A549 (cell line): ENCODE measurements around the gene CXCL9. TPM values are rescaled to one million over a fixed set of nuclear protein-coding genes. Genes with fewer than 3 reads are reported as not detected.

Source experiments
- ATAC-seq, 2 experiments: fragments of 200-7000 bp in 1 of 2; fragments of >200 bp in 1 of 2; cut with Nextera tagmentation in 1 of 2; cut with Tn5 transposase in 1 of 2; 3 replicates each; pipeline versions ENCODE4 v1.8.0 to v1.9.1; 2018 to 2020; ENCODE audit warnings: mild to moderate bottlenecking in 1 of 2, moderate library complexity in 1 of 2
- CTCF ChIA-PET: fragments of 300-600 bp; sonication (Branson Sonifier 250); formaldehyde crosslinking; extraction: SDS; loops from one replicate; lab custom pipeline; 2021; ENCODE audit warnings: antibody characterized with exemption, inconsistent platforms; lab: Yijun Ruan, JAX
- POLR2A ChIA-PET: fragments of 350-600 bp; formaldehyde crosslinking; extraction: SDS; loops from one replicate; lab custom pipeline; 2021; ENCODE audit warnings: antibody characterized with exemption, inconsistent platforms; lab: Yijun Ruan, JAX
- DNase-seq, 2 experiments: peaks; one replicate each; pipeline versions ENCODE4 v3.0.0 to v3.0.0-alpha.2; 2011 to 2016; ENCODE audit warnings: low read depth in 1 of 2, low spot score in 1 of 2
- FAIRE-seq: peaks from 2 replicates; lab custom pipeline; 2011; peaks lifted over from hg19 to GRCh38; lab: Jason Lieb, UNC
- H3K27ac ChIP-seq, 2 experiments: fragments of >200 bp; sonication (Bioruptor Twin); formaldehyde crosslinking; 3 replicates each; pipeline ENCODE4 v1.5.1; 2016 to 2017
- H3K4me1 ChIP-seq: fragments of >200 bp; sonication (Bioruptor Twin); formaldehyde crosslinking; 3 replicates; pipeline ENCODE4 v1.6.1; 2016
- H3K4me2 ChIP-seq: fragments of >200 bp; sonication (Bioruptor Twin); formaldehyde crosslinking; 3 replicates; pipeline ENCODE4 v1.6.1; 2016
- H3K4me3 ChIP-seq: fragments of >200 bp; sonication (Bioruptor Twin); formaldehyde crosslinking; 3 replicates; pipeline ENCODE4 v1.5.1; 2016
- H3K9me3 ChIP-seq: fragments of >200 bp; sonication (Bioruptor Twin); formaldehyde crosslinking; 3 replicates; pipeline ENCODE4 v1.6.1; 2016
- BHLHE40 ChIP-seq: IDR thresholded peaks from 2 replicates; pipeline ENCODE4 v1.6.1; 2012; ENCODE audit warnings: low read depth, low read length, inconsistent platforms
- CBX2 ChIP-seq: fragments of 200-600 bp; sonication (generic); IDR thresholded peaks from 2 replicates; pipeline ENCODE4 v1.6.1; 2016; ENCODE audit warnings: low read depth, mild to moderate bottlenecking, borderline replicate concordance
- CBX8 ChIP-seq: fragments of 200-600 bp; sonication (generic); IDR thresholded peaks from 2 replicates; pipeline ENCODE4 v1.6.1; 2016
- CEBPB ChIP-seq, 2 experiments: fragments of >200 bp in 1 of 2; sonication (Bioruptor Twin) in 1 of 2; formaldehyde crosslinking in 1 of 2; IDR thresholded peaks; 2 replicates each; pipeline ENCODE4 v1.6.1; 2012 to 2016
- CHD2 ChIP-seq: fragments of 150-350 bp; IDR thresholded peaks from 2 replicates; pipeline ENCODE4 v1.6.1; 2014; ENCODE audit warnings: low read length; ENCODE audit not compliant: partially characterized antibody
- CHD4 ChIP-seq: fragments of 200-600 bp; sonication (generic); IDR thresholded peaks from 2 replicates; pipeline ENCODE4 v1.6.1; 2016; ENCODE audit warnings: antibody characterized with exemption, mild to moderate bottlenecking, borderline replicate concordance
- EHF ChIP-seq: fragments of 250-450 bp; sonication (Bioruptor Pico); IDR thresholded peaks from 2 replicates; pipeline ENCODE4 v1.5.0; 2020; ENCODE audit warnings: mild to moderate bottlenecking
- EHMT2 ChIP-seq: fragments of 200-600 bp; sonication (generic); IDR thresholded peaks from 2 replicates; pipeline ENCODE4 v1.6.1; 2016; ENCODE audit warnings: antibody characterized with exemption, low read depth, mild to moderate bottlenecking, moderate library complexity
- ESRRA ChIP-seq: fragments of 150-350 bp; IDR thresholded peaks from 2 replicates; pipeline ENCODE4 v1.6.1; 2014; ENCODE audit warnings: mild to moderate bottlenecking, low read length, borderline replicate concordance
- FOSB ChIP-seq: fragments of 250-450 bp; sonication (Bioruptor Pico); IDR thresholded peaks from 2 replicates; pipeline ENCODE4 v1.5.0; 2020; ENCODE audit warnings: mild to moderate bottlenecking, moderate library complexity
- HOXA7 ChIP-seq: fragments of 250-450 bp; sonication (Bioruptor Pico); IDR thresholded peaks from 2 replicates; pipeline ENCODE4 v1.5.0; 2020; ENCODE audit warnings: mild to moderate bottlenecking, moderate library complexity
- HOXB5 ChIP-seq: fragments of 250-450 bp; sonication (Bioruptor Pico); IDR thresholded peaks from 2 replicates; pipeline ENCODE4 v1.5.0; 2020; ENCODE audit warnings: mild to moderate bottlenecking, moderate library complexity
- JUNB ChIP-seq: fragments of >200 bp; sonication (Bioruptor Twin); formaldehyde crosslinking; IDR thresholded peaks from 2 replicates; pipeline ENCODE4 v1.6.1; 2016
- NFE2L2 ChIP-seq: fragments of 150-350 bp; conservative IDR thresholded peaks from 2 replicates; pipeline ENCODE4 v1.6.1; 2014; ENCODE audit warnings: low read length
- NPAS2 ChIP-seq: fragments of 250-450 bp; sonication (Bioruptor Pico); IDR thresholded peaks from 2 replicates; pipeline ENCODE4 v1.8.0; 2022; ENCODE audit warnings: mild to moderate bottlenecking, moderate library complexity, borderline replicate concordance
- NR3C1 ChIP-seq: fragments of >200 bp; sonication (Bioruptor Twin); formaldehyde crosslinking; IDR thresholded peaks from 3 replicates; pipeline ENCODE4 v1.6.1; 2017
- POLR2A ChIP-seq: IDR thresholded peaks from 2 replicates; pipeline ENCODE4 v1.6.1; 2012; ENCODE audit warnings: mild to moderate bottlenecking, low read length
- RAD21 ChIP-seq, 2 experiments: fragments of >200 bp in 1 of 2; sonication (Bioruptor Twin) in 1 of 2; formaldehyde crosslinking in 1 of 2; IDR thresholded peaks in 1 of 2; conservative IDR thresholded peaks in 1 of 2; 2 replicates in 1 of 2; 3 replicates in 1 of 2; pipeline ENCODE4 v1.6.1; 2012 to 2018; ENCODE audit warnings: inconsistent platforms in 1 of 2
- RARB ChIP-seq: fragments of 250-450 bp; sonication (Bioruptor Pico); IDR thresholded peaks from 2 replicates; pipeline ENCODE4 v1.8.0; 2021; ENCODE audit warnings: mild to moderate bottlenecking, moderate library complexity
- RCOR1 ChIP-seq: fragments of 150-350 bp; IDR thresholded peaks from 2 replicates; pipeline ENCODE4 v1.6.1; 2014; ENCODE audit warnings: antibody characterized with exemption, low read length, low read depth
- RFX5 ChIP-seq: fragments of 450-650 bp; IDR thresholded peaks from 2 replicates; pipeline ENCODE4 v1.7.1; 2014; ENCODE audit warnings: antibody characterized with exemption, mild to moderate bottlenecking, moderate library complexity
- SMC3 ChIP-seq: fragments of >200 bp; sonication (Bioruptor Twin); formaldehyde crosslinking; IDR thresholded peaks from 3 replicates; pipeline ENCODE4 v1.6.1; 2018; ENCODE audit warnings: inconsistent platforms
- TP53 ChIP-seq: fragments of 250-450 bp; sonication (Bioruptor Pico); IDR thresholded peaks from 2 replicates; pipeline ENCODE4 v1.5.0; 2021; ENCODE audit warnings: mild to moderate bottlenecking, moderate library complexity
- ZFP36 ChIP-seq: fragments of 450-650 bp; IDR thresholded peaks from 2 replicates; pipeline ENCODE4 v1.6.1; 2014; ENCODE audit warnings: borderline replicate concordance; ENCODE audit not compliant: partially characterized antibody
- ZSCAN20 ChIP-seq: fragments of 250-450 bp; sonication (Bioruptor Pico); IDR thresholded peaks from 2 replicates; pipeline ENCODE4 v1.8.0; 2022; ENCODE audit warnings: mild to moderate bottlenecking, moderate library complexity
- WGBS: methylation state at CpG from one replicate; pipeline ENCODE4 v1.1.6; 2017; ENCODE audit errors: missing lambda C conversion rate; 5-methylcytosine and 5-hydroxymethylcytosine counted together
- polyA plus RNA-seq, 4 experiments: library from polyadenylated mRNA; depleted of rRNA in 3 of 4; stranded (reverse); fragments of >200 nt; fragmentation: RNase III in 1 of 4; extraction: RNeasy Plus Mini Kit Qiagen cat#74134 plus additional on column Dnase treatment in 1 of 4; gene quantifications; 2 replicates in 3 of 4; 3 replicates in 1 of 4; pipeline ENCODE4 v1.2.3, GENCODE V29; 2011 to 2017
- TF ChIP-seq, protein P1 (sequence below): fragments of 250-450 bp; sonication (Bioruptor Pico); IDR thresholded peaks from 2 replicates; pipeline ENCODE4 v1.5.0; 2021; ENCODE audit warnings: mild to moderate bottlenecking, moderate library complexity, borderline replicate concordance
- TF ChIP-seq, protein P2 (sequence below): IDR thresholded peaks from 2 replicates; pipeline ENCODE4 v1.6.1; 2012; ENCODE audit warnings: low read depth, borderline replicate concordance
- TF ChIP-seq, protein P3 (sequence below): fragments of 450-650 bp; IDR thresholded peaks from 2 replicates; pipeline ENCODE4 v1.6.1; 2014; ENCODE audit warnings: antibody characterized with exemption
- TF ChIP-seq, protein P4 (sequence below): fragments of 250-450 bp; sonication (Bioruptor Pico); IDR thresholded peaks from 2 replicates; pipeline ENCODE4 v1.5.0; 2020; ENCODE audit warnings: low read depth, mild to moderate bottlenecking, moderate library complexity

Gene CXCL9
- polyA plus RNA-seq, 2 of the 4 experiments (the other 2 are of a cell fraction): not detected

GRCh38 chr4:76036855-76037254 is 29.5 kb upstream of the CXCL9 start:
- TF ChIP-seq NR3C1 (no peak), ZFP36 (no peak), CBX2 (no peak)
- ChIA-PET CTCF (interaction anchor here (1.1 kb wide), 1 partner anchor 42 kb away, joined by 4 read pairs; no protein-coding TSS in a partner anchor), POLR2A (no interaction called here)
- no peak for FAIRE-seq
- Histone ChIP-seq H3K9me3 (no peaks in the 10 kb centered on the region), H3K4me1 (no peaks in the 10 kb centered on the region), H3K4me2 (no peak overlapping the region), H3K27ac (no peak overlapping the region), H3K4me3 (no peak overlapping the region)
- ATAC-seq: no peak
- no peak for DNase-seq
- 82% methylated on average over 3 of the region's 3 CpGs for WGBS

GRCh38 chr4:76035799-76036380 is 28.6 kb upstream of the CXCL9 start, which contains the start of gene CXCL11:
Gene CXCL11, minus strand, starts transcription at chr4:76036070. Its CDS starts 83 bp downstream, at chr4:76035987.
- WGBS: 86% methylated on average over 2 of the region's 2 CpGs
- H3K9me3 ChIP-seq: no peaks in the 10 kb centered on the region
- ChIA-PET POLR2A (no interaction called here), CTCF (interaction anchor here (1.1 kb wide), 1 partner anchor 41 kb away, joined by 4 read pairs; no protein-coding TSS in a partner anchor)
- FAIRE-seq (no peak), ATAC-seq (no peak), DNase-seq (no peak)
- H3K4me3 ChIP-seq: no peak within 1 kb of the TSS
- no peaks in the 10 kb centered on the region for H3K4me1 ChIP-seq
- no peak within 1 kb of the TSS for H3K4me2 ChIP-seq
- H3K27ac ChIP-seq: no peak within 1 kb of the TSS
- TF ChIP-seq HOXB5 (CRISPR knock-in tag): no peak
- no peak for TF ChIP-seq EHMT2
- no peak for TF ChIP-seq EHF
- TF ChIP-seq CHD4: no peak
- TF ChIP-seq, protein P1, sequence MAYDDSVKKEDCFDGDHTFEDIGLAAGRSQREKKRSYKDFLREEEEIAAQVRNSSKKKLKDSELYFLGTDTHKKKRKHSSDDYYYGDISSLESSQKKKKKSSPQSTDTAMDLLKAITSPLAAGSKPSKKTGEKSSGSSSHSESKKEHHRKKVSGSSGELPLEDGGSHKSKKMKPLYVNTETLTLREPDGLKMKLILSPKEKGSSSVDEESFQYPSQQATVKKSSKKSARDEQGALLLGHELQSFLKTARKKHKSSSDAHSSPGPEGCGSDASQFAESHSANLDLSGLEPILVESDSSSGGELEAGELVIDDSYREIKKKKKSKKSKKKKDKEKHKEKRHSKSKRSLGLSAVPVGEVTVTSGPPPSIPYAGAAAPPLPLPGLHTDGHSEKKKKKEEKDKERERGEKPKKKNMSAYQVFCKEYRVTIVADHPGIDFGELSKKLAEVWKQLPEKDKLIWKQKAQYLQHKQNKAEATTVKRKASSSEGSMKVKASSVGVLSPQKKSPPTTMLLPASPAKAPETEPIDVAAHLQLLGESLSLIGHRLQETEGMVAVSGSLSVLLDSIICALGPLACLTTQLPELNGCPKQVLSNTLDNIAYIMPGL (CRISPR knock-in tag): no peak
- TF ChIP-seq HOXA7: no peak
- TF ChIP-seq RFX5: no peak
- TF ChIP-seq SMC3: no peak
- TF ChIP-seq RARB (CRISPR knock-in tag): no peak
- TF ChIP-seq NPAS2 (CRISPR knock-in tag): no peak
- TF ChIP-seq ESRRA: no peak
- TF ChIP-seq RAD21 (conservative IDR thresholded peaks at IDR 0.05 in 1 of 2, IDR thresholded peaks at IDR 0.05 in 1 of 2): no peak
- TF ChIP-seq FOSB (CRISPR knock-in tag): no peak
- TF ChIP-seq, protein P2, sequence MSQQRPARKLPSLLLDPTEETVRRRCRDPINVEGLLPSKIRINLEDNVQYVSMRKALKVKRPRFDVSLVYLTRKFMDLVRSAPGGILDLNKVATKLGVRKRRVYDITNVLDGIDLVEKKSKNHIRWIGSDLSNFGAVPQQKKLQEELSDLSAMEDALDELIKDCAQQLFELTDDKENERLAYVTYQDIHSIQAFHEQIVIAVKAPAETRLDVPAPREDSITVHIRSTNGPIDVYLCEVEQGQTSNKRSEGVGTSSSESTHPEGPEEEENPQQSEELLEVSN: no peak
- TF ChIP-seq, protein P3, sequence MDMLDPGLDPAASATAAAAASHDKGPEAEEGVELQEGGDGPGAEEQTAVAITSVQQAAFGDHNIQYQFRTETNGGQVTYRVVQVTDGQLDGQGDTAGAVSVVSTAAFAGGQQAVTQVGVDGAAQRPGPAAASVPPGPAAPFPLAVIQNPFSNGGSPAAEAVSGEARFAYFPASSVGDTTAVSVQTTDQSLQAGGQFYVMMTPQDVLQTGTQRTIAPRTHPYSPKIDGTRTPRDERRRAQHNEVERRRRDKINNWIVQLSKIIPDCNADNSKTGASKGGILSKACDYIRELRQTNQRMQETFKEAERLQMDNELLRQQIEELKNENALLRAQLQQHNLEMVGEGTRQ: no peak
- TF ChIP-seq TP53 (CRISPR knock-in tag): no peak
- TF ChIP-seq CEBPB (IDR thresholded peaks at IDR 0.05): no peak

GRCh38 chr4:76035141-76035540 is 27.8 kb upstream of the CXCL9 start:
- no peak for ATAC-seq
- FAIRE-seq: no peak
- CTCF ChIA-PET: interaction anchor here (0.5 kb wide), 1 partner anchor 84 kb away, joined by 4 read pairs; no protein-coding TSS in a partner anchor
- no peak for TF ChIP-seq CHD2
- TF ChIP-seq, protein P2: no peak
- TF ChIP-seq, protein P4, sequence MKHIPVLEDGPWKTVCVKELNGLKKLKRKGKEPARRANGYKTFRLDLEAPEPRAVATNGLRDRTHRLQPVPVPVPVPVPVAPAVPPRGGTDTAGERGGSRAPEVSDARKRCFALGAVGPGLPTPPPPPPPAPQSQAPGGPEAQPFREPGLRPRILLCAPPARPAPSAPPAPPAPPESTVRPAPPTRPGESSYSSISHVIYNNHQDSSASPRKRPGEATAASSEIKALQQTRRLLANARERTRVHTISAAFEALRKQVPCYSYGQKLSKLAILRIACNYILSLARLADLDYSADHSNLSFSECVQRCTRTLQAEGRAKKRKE (CRISPR knock-in tag): no peak
- TF ChIP-seq, protein P1 (CRISPR knock-in tag): no peak
- no peak for TF ChIP-seq ZFP36
- TF ChIP-seq RCOR1: no peak
- no peak for TF ChIP-seq POLR2A
- TF ChIP-seq ZSCAN20 (CRISPR knock-in tag): no peak
- TF ChIP-seq BHLHE40: no peak
- no peak for TF ChIP-seq NFE2L2
- no peak for TF ChIP-seq CBX8
- no peak for TF ChIP-seq JUNB
- TF ChIP-seq RARB (CRISPR knock-in tag): no peak

More at GRCh38 chr4:76035141-76035540, 27.8 kb upstream of the CXCL9 start:
- WGBS: 27% methylated on average over 3 of the region's 3 CpGs
- Histone ChIP-seq H3K9me3 (no peaks in the 10 kb centered on the region), H3K4me3 (no peak overlapping the region), H3K4me2 (no peak overlapping the region), H3K27ac (no peak overlapping the region), H3K4me1 (no peaks in the 10 kb centered on the region)
- POLR2A ChIA-PET: no interaction called here
- DNase-seq: no peak
